ENCODE data around the gene KIF5C.

DNA sequence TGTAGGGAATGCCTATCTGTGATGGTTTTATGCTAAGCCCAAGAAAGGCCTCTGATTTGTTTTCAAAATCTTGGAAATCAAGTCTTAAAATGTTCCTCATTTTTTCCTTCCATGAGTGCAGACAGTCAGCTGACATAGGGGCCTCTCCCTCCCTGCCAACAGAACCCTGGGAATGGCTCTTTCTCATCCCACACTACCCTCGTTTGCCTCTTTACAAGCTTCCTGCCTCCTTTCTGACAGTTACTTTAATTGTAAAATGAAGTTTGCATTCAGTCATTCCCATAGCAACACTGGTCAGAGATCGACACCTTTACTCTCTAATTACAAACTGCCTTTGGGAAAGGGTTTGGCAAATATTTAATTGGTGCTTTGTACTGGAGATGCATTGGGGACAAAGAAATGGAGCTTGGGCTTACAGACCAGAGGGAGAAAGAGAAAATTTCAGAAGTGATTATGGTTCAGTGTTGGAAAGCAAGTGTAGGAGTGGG is 25.4 kb downstream of the KIF5C start:
- TF ChIP-seq, protein P1, sequence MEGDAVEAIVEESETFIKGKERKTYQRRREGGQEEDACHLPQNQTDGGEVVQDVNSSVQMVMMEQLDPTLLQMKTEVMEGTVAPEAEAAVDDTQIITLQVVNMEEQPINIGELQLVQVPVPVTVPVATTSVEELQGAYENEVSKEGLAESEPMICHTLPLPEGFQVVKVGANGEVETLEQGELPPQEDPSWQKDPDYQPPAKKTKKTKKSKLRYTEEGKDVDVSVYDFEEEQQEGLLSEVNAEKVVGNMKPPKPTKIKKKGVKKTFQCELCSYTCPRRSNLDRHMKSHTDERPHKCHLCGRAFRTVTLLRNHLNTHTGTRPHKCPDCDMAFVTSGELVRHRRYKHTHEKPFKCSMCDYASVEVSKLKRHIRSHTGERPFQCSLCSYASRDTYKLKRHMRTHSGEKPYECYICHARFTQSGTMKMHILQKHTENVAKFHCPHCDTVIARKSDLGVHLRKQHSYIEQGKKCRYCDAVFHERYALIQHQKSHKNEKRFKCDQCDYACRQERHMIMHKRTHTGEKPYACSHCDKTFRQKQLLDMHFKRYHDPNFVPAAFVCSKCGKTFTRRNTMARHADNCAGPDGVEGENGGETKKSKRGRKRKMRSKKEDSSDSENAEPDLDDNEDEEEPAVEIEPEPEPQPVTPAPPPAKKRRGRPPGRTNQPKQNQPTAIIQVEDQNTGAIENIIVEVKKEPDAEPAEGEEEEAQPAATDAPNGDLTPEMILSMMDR (IDR thresholded peaks at IDR 0.05 in 4 of 5, conservative IDR thresholded peaks at IDR 0.05 in 1 of 5), result no peak
- no peak for TF ChIP-seq POLR2A (IDR thresholded peaks at IDR 0.05)

Data from gastrocnemius medialis (tissue), 4 donors.